Measurements from ENCODE around the gene PRODH2. TPM values are rescaled to one million over a fixed set of nuclear protein-coding genes. Genes with fewer than 3 reads are reported as not detected.
A peak's percentile ranks its signal among the peaks of the same experiment; 100 is the strongest.

The PRODH2 gene
- total RNA-seq, 6 experiments from 2014 or later = 60.3 to 281 (median 134) TPM

DNA sequence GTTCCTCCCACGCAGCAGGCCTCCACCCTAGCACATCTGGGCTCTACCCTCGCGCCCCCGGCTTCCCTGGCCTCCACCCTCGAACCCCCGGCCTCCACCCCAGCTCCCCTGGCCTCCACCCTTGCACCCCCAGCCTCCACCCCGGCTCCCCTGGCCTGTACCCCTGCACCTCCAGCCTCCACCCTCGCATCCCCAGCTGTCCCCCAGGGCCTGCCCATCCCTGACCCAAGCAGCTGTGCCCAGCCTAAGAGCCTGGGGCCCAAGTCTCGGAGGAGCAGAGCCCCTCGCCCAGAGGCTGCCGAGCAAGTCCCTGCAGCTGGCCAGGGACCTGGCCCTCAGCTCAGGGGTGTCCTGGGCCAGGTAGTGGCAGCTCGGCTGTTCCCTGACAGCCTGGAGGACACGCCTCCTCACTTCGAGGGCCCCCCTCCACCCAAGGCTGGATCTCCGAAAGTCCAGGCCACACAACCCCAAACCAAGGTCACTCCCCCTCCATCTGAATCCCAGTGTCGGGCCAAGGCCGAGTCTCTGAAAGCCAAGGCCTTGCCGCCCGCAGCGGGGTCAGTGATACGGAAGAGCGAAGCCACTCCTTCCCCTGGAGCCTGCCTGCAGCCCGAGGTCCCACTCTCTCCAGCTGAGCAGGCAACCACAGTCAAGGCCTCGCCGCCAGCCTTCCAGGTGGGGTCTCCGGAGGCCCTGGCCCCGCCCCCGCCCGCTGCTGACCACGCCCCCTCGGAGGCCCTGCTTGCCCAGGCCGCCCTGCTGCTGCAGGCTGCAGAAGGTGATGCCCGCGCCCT lies 45.2 kb downstream of the PRODH2 start:
- DNase-seq (peak in 2 of 3 donors; percentile 15 to 53), ATAC-seq (peak in 2 of 4 donors; percentile 32 to 33)
- no peaks in the 10 kb centered on the region for H3K36me3 ChIP-seq
- TF ChIP-seq, protein P1, sequence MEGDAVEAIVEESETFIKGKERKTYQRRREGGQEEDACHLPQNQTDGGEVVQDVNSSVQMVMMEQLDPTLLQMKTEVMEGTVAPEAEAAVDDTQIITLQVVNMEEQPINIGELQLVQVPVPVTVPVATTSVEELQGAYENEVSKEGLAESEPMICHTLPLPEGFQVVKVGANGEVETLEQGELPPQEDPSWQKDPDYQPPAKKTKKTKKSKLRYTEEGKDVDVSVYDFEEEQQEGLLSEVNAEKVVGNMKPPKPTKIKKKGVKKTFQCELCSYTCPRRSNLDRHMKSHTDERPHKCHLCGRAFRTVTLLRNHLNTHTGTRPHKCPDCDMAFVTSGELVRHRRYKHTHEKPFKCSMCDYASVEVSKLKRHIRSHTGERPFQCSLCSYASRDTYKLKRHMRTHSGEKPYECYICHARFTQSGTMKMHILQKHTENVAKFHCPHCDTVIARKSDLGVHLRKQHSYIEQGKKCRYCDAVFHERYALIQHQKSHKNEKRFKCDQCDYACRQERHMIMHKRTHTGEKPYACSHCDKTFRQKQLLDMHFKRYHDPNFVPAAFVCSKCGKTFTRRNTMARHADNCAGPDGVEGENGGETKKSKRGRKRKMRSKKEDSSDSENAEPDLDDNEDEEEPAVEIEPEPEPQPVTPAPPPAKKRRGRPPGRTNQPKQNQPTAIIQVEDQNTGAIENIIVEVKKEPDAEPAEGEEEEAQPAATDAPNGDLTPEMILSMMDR (IDR thresholded peaks at IDR 0.05) = no peak
- TF ChIP-seq POLR2A (IDR thresholded peaks at IDR 0.05) = no peak
- H3K9me3 ChIP-seq = no peaks in the 10 kb centered on the region
- intact Hi-C loops (cut with DNase I) = no loop called here
- H3K27ac ChIP-seq = no peak overlapping the region
- WGBS (ENCODE audit: insufficient coverage, low coverage, low lambda C conversion rate, missing lambda C conversion rate) = 80% methylated on average over 13 of the region's 34 CpGs
- no peaks in the 10 kb centered on the region for H3K4me1 ChIP-seq
- H3K27me3 ChIP-seq = no peaks in the 10 kb centered on the region
- H3K4me3 ChIP-seq = no peak overlapping the region

DNA sequence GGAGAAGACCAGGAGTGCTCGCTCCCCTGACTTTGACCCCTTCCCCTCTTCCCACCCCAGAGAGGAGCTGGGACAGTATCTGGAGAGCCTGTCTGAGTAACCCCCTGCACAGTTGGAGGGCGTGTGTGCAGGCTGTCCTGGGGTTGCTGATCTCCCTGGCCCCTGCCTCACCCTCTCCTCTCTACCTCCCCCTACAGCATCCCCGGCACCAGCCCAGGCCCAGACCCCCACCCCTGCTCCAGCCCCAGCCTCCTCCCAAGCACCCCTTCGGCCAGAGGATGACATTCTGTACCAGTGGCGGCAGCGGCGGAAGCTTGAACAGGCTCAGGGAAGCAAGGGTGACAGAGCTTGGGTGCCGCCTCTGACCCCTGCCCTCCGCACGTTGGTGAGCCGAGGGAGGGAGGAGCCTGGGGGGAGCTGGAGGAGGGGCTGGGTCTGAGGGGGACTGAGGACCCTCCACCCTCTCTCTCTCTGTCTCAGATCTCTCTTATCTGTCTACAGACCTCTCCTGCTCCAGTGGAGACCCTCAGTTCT lies 46.0 kb downstream of the PRODH2 start:
- intact Hi-C loops (cut with DNase I) = no loop called here
- H3K4me1 ChIP-seq = no peaks in the 10 kb centered on the region
- WGBS (ENCODE audit: insufficient coverage, low coverage, low lambda C conversion rate, missing lambda C conversion rate) = 71% methylated on average over 5 of the region's 11 CpGs
- H3K4me3 ChIP-seq = no peak overlapping the region
- TF ChIP-seq POLR2A (IDR thresholded peaks at IDR 0.05) = no peak
- TF ChIP-seq, protein P1 (IDR thresholded peaks at IDR 0.05) = no peak
- peak in 2 of 3 donors; percentile 13 to 39 for DNase-seq
- no peaks in the 10 kb centered on the region for H3K9me3 ChIP-seq
- peak in 2 of 4 donors; percentile 7 to 37 for ATAC-seq
- no peak overlapping the region for H3K27ac ChIP-seq
- H3K36me3 ChIP-seq = peaks cover 0 to 4% (median 0%) of the 10 kb centered on the region in 4 donors
- no peaks in the 10 kb centered on the region for H3K27me3 ChIP-seq

DNA sequence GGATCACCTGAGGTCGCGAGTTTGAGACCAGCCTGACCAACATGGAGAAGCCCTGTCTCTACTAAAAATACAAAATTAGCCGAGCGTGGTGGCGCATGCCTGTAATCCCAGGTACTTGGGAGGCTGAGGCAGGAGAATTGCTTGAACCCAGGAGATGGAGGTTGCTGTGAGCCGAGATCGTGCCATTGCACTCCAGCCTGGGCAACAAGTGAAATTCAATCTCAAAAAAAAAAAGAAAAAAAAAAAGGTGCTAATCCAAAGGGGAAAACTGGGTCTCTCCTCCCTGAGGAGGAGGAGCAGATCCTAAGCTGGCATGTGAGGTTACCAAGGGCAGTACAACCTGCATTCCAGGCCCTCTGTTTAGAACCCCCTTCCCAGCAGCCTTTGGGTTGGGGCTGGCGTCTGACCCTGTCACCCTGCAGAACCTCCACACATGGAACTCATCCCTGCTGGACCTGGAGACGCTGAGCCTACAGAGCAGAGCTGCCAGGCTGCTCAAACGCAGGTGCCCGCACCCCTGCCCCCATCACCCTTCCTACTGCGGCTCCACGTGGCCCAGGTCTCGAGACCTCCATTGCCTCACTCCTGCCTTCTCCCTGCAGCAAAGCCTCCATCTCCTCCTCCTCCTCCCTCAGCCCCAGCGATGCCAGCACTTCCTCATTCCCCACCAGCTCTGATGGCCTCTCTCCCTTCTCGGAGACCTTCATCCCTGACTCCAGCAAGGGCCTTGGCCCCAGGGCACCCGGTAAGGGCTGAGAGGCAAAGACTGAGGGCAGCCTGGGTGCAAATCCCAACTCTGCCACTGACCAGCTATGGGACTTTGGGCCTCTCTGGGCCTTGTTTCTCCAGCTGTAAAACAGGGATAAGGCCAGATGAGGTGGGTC lies 48.0 kb downstream of the PRODH2 start:
- H3K36me3 ChIP-seq = peaks cover 0 to 4% (median 0%) of the 10 kb centered on the region in 4 donors
- 100% methylated on average over 4 of the region's 17 CpGs for WGBS (ENCODE audit: insufficient coverage, low coverage, low lambda C conversion rate, missing lambda C conversion rate)

More for the DNA sequence above, 48.0 kb downstream of the PRODH2 start:
- Histone ChIP-seq H3K4me3 (no peak overlapping the region), H3K27ac (no peak overlapping the region), H3K27me3 (no peaks in the 10 kb centered on the region), H3K9me3 (no peaks in the 10 kb centered on the region), H3K4me1 (no peaks in the 10 kb centered on the region)
- intact Hi-C loops (cut with DNase I) = no loop called here
- DNase-seq = peak in 1 of 3 donors; percentile 44
- ATAC-seq = peak in 1 of 4 donors; percentile 5
- TF ChIP-seq POLR2A (IDR thresholded peaks at IDR 0.05) = no peak
- TF ChIP-seq, protein P1 (IDR thresholded peaks at IDR 0.05) = no peak

Data from right lobe of liver (tissue), 6 donors.